PC-9 (cell line): ENCODE results near the gene TACC3.

Source experiments
- CTCF ChIP-seq: fragments of 200-600 bp; sonication (generic); conservative IDR thresholded peaks from 2 replicates; pipeline ENCODE4 v1.6.1; 2017; ENCODE audit warnings: mixed run types, antibody characterized with exemption, mild to moderate bottlenecking, moderate library complexity
- EZH2 ChIP-seq: fragments of 200-600 bp; sonication (generic); IDR thresholded peaks from 2 replicates; pipeline ENCODE4 v1.8.0; 2017; ENCODE audit warnings: antibody characterized with exemption, low read depth

GRCh38 chr4:1725521-1725920 is 4.2 kb downstream of the TACC3 start:
- TF ChIP-seq CTCF (no peak), EZH2 (no peak)
